IMR-90 (cell line): Measurements from ENCODE around the gene ADCY2.

Experiments used
- BHLHE40 ChIP-seq: fragments of 150-350 bp; IDR thresholded peaks from 2 replicates; pipeline ENCODE4 v1.6.1; 2016; ENCODE audit warnings: mild to moderate bottlenecking, low read depth, low read length
- CHD1 ChIP-seq: IDR thresholded peaks from 2 replicates; pipeline ENCODE4 v1.6.1; 2012; ENCODE audit warnings: low read depth, low read length, improper control_type of control experiment
- MAZ ChIP-seq: IDR thresholded peaks from 2 replicates; pipeline ENCODE4 v1.6.1; 2012; ENCODE audit warnings: low read depth, mild to moderate bottlenecking, low read length, improper control_type of control experiment, moderate library complexity, borderline replicate concordance
- MXI1 ChIP-seq: IDR thresholded peaks from 2 replicates; pipeline ENCODE4 v1.6.1; 2012; ENCODE audit warnings: low read depth, mild to moderate bottlenecking, low read length, moderate library complexity, borderline replicate concordance
- POLR2A ChIP-seq: IDR thresholded peaks from 2 replicates; pipeline ENCODE4 v1.6.1; 2012; ENCODE audit warnings: mild to moderate bottlenecking, low read depth, low read length
- RAD21 ChIP-seq: IDR thresholded peaks from 2 replicates; pipeline ENCODE4 v1.6.1; 2012; ENCODE audit warnings: low read length, improper control_type of control experiment
- RCOR1 ChIP-seq: IDR thresholded peaks from 2 replicates; pipeline ENCODE4 v1.6.1; 2012; ENCODE audit warnings: mild to moderate bottlenecking, low read length, improper control_type of control experiment; ENCODE audit not compliant: insufficient replicate concordance
- SMC3 ChIP-seq: fragments of 150-350 bp; IDR thresholded peaks from 2 replicates; pipeline ENCODE4 v1.6.1; 2016; ENCODE audit warnings: low read depth, mild to moderate bottlenecking, antibody characterized with exemption, low read length, moderate library complexity
- TF ChIP-seq, protein P1 (sequence below): conservative IDR thresholded peaks from 2 replicates; pipeline ENCODE4 v1.5.1; 2012; ENCODE audit warnings: mild to moderate bottlenecking, low read depth, low read length, improper control_type of control experiment
- TF ChIP-seq, protein P2 (sequence below): fragments of 150-350 bp; IDR thresholded peaks from 2 replicates; pipeline ENCODE4 v1.6.1; 2017; ENCODE audit warnings: mild to moderate bottlenecking, antibody characterized with exemption, low read length, low read depth

DNA sequence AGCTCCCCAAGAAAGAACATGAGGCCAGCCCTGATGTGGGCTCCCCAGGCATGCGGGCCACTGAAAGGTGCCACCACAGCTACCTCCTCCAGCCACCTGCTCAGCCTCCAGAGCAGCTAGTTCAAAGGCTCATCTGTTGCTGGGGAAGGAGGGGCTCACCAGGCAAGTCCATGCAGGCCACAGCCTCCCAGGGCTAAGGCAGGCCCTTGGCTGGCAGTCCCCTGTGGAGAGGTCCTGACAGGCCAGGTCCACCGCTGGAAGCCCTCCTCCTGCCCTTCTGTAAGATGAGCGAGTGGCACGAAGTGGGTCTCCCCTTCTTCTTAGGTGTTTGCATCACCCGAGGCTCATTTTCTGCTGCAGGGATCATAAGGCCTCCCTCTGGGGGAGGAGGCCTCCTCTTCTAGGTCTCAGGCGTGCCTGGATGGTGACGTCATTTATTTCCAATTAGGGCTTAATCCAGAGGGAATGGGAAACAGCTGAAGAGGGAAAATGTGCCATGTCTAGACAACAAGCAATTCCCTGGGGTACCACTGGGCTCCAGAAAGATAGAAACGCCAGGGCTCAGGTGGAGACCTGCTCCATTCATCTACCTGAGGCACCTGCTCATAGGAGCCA is 363.4 kb downstream of the ADCY2 start:
- TF ChIP-seq MXI1 (no peak), POLR2A (no peak), RCOR1 (no peak), RAD21 (no peak), CHD1 (no peak), MAZ (no peak), BHLHE40 (no peak), SMC3 (no peak)
- TF ChIP-seq, protein P1, sequence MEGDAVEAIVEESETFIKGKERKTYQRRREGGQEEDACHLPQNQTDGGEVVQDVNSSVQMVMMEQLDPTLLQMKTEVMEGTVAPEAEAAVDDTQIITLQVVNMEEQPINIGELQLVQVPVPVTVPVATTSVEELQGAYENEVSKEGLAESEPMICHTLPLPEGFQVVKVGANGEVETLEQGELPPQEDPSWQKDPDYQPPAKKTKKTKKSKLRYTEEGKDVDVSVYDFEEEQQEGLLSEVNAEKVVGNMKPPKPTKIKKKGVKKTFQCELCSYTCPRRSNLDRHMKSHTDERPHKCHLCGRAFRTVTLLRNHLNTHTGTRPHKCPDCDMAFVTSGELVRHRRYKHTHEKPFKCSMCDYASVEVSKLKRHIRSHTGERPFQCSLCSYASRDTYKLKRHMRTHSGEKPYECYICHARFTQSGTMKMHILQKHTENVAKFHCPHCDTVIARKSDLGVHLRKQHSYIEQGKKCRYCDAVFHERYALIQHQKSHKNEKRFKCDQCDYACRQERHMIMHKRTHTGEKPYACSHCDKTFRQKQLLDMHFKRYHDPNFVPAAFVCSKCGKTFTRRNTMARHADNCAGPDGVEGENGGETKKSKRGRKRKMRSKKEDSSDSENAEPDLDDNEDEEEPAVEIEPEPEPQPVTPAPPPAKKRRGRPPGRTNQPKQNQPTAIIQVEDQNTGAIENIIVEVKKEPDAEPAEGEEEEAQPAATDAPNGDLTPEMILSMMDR = no peak
- TF ChIP-seq, protein P2, sequence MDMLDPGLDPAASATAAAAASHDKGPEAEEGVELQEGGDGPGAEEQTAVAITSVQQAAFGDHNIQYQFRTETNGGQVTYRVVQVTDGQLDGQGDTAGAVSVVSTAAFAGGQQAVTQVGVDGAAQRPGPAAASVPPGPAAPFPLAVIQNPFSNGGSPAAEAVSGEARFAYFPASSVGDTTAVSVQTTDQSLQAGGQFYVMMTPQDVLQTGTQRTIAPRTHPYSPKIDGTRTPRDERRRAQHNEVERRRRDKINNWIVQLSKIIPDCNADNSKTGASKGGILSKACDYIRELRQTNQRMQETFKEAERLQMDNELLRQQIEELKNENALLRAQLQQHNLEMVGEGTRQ = no peak
